ENCODE data around the gene CST4.

DNA sequence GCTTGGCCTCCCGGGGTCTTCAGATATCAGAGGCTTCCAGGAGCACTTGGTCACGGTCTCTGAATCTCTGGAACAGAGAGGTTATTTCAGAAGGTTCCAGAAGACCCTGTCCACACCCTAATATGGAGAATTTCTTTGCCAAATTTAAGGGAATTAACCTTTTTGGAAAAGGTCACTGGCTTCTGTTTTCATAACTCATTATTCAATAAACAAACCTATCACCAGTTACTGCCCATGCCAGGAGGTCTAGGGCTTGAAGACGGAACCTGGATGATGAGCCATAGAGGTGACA lies 507 bp upstream of the CST4 start:
- TF ChIP-seq EZH2phosphoT487 (IDR thresholded peaks at IDR 0.05; ENCODE audit: low read depth, severe bottlenecking, unreplicated experiment) (no peak), EZH2 (IDR thresholded peaks at IDR 0.05; ENCODE audit: borderline replicate concordance) (no peak)
- TF ChIP-seq, protein P1, sequence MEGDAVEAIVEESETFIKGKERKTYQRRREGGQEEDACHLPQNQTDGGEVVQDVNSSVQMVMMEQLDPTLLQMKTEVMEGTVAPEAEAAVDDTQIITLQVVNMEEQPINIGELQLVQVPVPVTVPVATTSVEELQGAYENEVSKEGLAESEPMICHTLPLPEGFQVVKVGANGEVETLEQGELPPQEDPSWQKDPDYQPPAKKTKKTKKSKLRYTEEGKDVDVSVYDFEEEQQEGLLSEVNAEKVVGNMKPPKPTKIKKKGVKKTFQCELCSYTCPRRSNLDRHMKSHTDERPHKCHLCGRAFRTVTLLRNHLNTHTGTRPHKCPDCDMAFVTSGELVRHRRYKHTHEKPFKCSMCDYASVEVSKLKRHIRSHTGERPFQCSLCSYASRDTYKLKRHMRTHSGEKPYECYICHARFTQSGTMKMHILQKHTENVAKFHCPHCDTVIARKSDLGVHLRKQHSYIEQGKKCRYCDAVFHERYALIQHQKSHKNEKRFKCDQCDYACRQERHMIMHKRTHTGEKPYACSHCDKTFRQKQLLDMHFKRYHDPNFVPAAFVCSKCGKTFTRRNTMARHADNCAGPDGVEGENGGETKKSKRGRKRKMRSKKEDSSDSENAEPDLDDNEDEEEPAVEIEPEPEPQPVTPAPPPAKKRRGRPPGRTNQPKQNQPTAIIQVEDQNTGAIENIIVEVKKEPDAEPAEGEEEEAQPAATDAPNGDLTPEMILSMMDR (IDR thresholded peaks at IDR 0.05; ENCODE audit: poor library complexity): no peak

Measured in hepatocyte (in vitro differentiated cells).